Prostate gland (tissue), 2 donors: ENCODE results near the gene POLE. TPM values are rescaled to one million over a fixed set of nuclear protein-coding genes. Genes with fewer than 3 reads are reported as not detected.

Experiments
- DNase-seq: peaks from one replicate; pipeline ENCODE4 v3.0.0-alpha.2; 2019; ENCODE audit warnings: low spot score
- H3K27ac ChIP-seq, 2 donors: fragments of 200-600 bp; sonication (generic); 2 replicates each; pipeline ENCODE4 v1.5.1; 2017 to 2019
- H3K27me3 ChIP-seq: fragments of 200-600 bp; sonication (generic); replicated peaks from 2 replicates; pipeline ENCODE4 v1.5.1; 2019; ENCODE audit not compliant: insufficient read depth
- H3K36me3 ChIP-seq, 2 donors: fragments of 200-600 bp; sonication (generic); 1 replicate in 1 of 2; 2 replicates in 1 of 2; pipeline versions ENCODE4 v1.5.1 to v1.8.1; 2017 to 2019
- H3K4me1 ChIP-seq: fragments of 200-600 bp; sonication (generic); replicated peaks from 2 replicates; pipeline ENCODE4 v1.5.1; 2019
- H3K4me3 ChIP-seq, 2 donors: fragments of 200-600 bp; sonication (generic); 2 replicates each; pipeline ENCODE4 v1.5.1; 2017 to 2019
- H3K9me3 ChIP-seq: fragments of 200-600 bp; sonication (generic); 2 replicates; pipeline ENCODE4 v1.5.1; 2017
- POLR2A ChIP-seq: fragments of 450-650 bp; IDR thresholded peaks from one replicate; pipeline ENCODE4 v1.6.1; 2016; ENCODE audit warnings: antibody characterized with exemption, mild to moderate bottlenecking
- POLR2AphosphoS5 ChIP-seq: sonication (generic); formaldehyde crosslinking; IDR thresholded peaks from one replicate; pipeline ENCODE4 v1.6.1; 2017; ENCODE audit warnings: antibody characterized with exemption
- WGBS: methylation state at CpG from one replicate; pipeline ENCODE4 v1.1.5; 2018; 5-methylcytosine and 5-hydroxymethylcytosine counted together
- intact Hi-C: fragments of 100-400 bp; cut with DNase I; formaldehyde crosslinking; loops from one replicate; pipeline ENCODE4 v1.14.2; 2022
- total RNA-seq, 2 donors: library from RNA; depleted of rRNA; stranded (reverse); fragments of >200 nt; gene quantifications; one replicate each; pipeline ENCODE4 v1.1.0, GENCODE V29; 2016
- TF ChIP-seq, protein P1 (sequence below), 4 experiments: fragments of 200-600 bp in 2 of 4; fragments of 450-650 bp in 2 of 4; sonication (generic) in 2 of 4; IDR thresholded peaks; 1 replicate in 3 of 4; 2 replicates in 1 of 4; pipeline ENCODE4 v1.5.1; 2016 to 2019; ENCODE audit warnings: antibody characterized with exemption in 4 of 4, mild to moderate bottlenecking in 2 of 4, moderate library complexity in 2 of 4

POLE gene
- total RNA-seq, 2 donors from 2014 or later: 41.8 to 65.4 TPM

DNA sequence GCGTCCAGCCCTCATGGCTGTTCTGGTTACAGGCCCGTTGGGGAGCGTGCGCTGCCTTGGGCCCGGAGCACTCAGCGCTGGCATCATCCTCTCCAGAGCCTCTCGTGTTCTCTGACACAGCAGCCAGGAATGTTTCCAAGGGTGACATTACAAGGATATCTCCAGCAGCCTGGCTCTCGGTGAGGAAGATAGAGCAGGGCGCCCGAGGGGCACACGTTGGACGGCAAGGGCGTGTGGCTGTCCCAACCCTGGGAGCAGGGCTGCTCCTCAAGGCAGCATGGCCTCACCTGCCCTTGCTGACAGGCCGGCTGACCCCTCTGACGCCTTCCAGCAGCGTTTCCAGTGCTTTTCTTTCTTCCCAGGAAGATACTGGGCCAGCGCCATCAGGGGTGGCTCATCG lies 91.1 kb downstream of the POLE start:
- DNase-seq: no peak
- no peak overlapping the region for H3K4me3 ChIP-seq
- H3K36me3 ChIP-seq: no peaks in the 10 kb centered on the region
- no peaks in the 10 kb centered on the region for H3K9me3 ChIP-seq
- peaks cover 4% of the 10 kb centered on the region for H3K4me1 ChIP-seq
- H3K27ac ChIP-seq: no peak overlapping the region
- no peaks in the 10 kb centered on the region for H3K27me3 ChIP-seq
- intact Hi-C loops: no loop called here
- TF ChIP-seq POLR2A (no peak), POLR2AphosphoS5 (no peak)
- TF ChIP-seq, protein P1, sequence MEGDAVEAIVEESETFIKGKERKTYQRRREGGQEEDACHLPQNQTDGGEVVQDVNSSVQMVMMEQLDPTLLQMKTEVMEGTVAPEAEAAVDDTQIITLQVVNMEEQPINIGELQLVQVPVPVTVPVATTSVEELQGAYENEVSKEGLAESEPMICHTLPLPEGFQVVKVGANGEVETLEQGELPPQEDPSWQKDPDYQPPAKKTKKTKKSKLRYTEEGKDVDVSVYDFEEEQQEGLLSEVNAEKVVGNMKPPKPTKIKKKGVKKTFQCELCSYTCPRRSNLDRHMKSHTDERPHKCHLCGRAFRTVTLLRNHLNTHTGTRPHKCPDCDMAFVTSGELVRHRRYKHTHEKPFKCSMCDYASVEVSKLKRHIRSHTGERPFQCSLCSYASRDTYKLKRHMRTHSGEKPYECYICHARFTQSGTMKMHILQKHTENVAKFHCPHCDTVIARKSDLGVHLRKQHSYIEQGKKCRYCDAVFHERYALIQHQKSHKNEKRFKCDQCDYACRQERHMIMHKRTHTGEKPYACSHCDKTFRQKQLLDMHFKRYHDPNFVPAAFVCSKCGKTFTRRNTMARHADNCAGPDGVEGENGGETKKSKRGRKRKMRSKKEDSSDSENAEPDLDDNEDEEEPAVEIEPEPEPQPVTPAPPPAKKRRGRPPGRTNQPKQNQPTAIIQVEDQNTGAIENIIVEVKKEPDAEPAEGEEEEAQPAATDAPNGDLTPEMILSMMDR (IDR thresholded peaks at IDR 0.05): no peak
- 70% methylated on average over 18 of the region's 18 CpGs for WGBS

DNA sequence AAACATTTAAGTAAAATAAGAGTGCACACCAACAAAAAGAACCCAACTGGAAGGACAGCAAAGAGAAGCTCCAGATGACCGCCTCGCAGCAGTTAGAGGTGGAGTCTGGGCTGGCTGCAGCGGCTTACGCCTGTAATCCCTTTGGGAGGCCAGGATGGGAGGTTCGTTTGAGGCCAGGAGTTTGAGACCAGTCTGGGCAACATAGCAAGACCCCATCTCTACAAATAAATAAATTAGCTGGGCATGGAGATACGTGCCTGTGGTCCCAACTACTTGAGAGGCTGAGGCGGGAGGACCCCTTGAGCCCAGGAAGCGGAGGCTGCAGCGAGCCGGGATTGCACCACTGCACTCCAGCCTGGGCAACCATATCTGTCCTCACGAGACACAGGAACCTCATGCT lies 92.0 kb downstream of the POLE start:
- Histone ChIP-seq H3K36me3 (no peaks in the 10 kb centered on the region), H3K27me3 (no peaks in the 10 kb centered on the region), H3K27ac (no peak overlapping the region), H3K4me3 (no peak overlapping the region), H3K4me1 (no peaks in the 10 kb centered on the region), H3K9me3 (no peaks in the 10 kb centered on the region)
- no peak for TF ChIP-seq POLR2AphosphoS5
- intact Hi-C loops: no loop called here
- no peak for DNase-seq
- WGBS: 79% methylated on average over 11 of the region's 11 CpGs

DNA sequence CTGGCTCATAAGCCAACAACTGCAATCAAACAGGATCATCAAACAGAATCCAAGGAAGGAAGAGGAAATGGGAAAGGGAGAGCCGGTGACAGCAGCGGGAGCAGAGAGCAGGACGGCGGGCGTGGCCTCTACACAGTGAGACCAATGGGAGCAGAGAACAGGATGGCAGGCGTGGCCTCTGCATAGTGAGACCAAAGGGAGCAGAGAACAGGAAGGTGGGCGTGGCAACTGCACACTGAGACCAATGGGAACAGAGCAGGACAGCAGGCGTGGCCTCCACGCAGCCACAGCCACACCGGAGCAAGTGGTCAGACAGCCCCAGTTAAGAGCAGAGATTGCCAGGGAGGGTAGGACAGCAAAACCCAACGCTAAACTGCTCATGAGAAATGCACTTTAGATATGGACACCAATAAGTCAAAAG lies 93.2 kb downstream of the POLE start:
- Histone ChIP-seq H3K4me1 (no peaks in the 10 kb centered on the region), H3K27me3 (no peaks in the 10 kb centered on the region), H3K27ac (no peak overlapping the region), H3K36me3 (no peaks in the 10 kb centered on the region), H3K9me3 (no peaks in the 10 kb centered on the region), H3K4me3 (no peak overlapping the region)
- TF ChIP-seq POLR2AphosphoS5 (peak; percentile 82), POLR2A (peak; percentile 28)
- TF ChIP-seq, protein P1 (IDR thresholded peaks at IDR 0.05): no peak
- DNase-seq: peak; percentile 95
- WGBS: 27% methylated on average over 11 of the region's 11 CpGs
- intact Hi-C loops: no loop called here

DNA sequence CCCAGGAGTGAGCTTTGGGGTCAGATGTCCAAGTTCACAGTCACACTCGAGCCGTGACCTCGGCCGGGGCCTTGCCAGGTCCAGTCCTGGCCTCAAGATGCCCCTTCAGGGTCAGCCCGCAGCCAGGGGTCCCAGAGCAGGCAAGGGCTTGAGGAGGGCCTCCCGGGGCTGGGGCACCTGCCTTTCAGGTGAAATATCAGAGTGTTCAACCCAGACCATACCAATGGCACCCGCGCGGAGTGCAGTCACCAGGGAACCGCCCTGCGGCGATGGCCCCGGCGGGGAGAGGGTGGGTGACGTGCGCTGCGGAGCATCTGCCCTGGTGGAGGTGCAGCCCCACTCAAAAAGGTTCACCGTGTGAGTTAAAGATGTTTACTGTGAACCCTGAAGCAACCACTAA lies 93.6 kb downstream of the POLE start:
- Histone ChIP-seq H3K36me3 (no peaks in the 10 kb centered on the region), H3K27ac (no peak overlapping the region), H3K9me3 (no peaks in the 10 kb centered on the region), H3K4me3 (no peak overlapping the region), H3K27me3 (no peaks in the 10 kb centered on the region), H3K4me1 (no peaks in the 10 kb centered on the region)
- DNase-seq: no peak
- intact Hi-C loops: no loop called here
- 66% methylated on average over 18 of the region's 18 CpGs for WGBS
- TF ChIP-seq, protein P1 (IDR thresholded peaks at IDR 0.05): no peak
- no peak for TF ChIP-seq POLR2AphosphoS5

DNA sequence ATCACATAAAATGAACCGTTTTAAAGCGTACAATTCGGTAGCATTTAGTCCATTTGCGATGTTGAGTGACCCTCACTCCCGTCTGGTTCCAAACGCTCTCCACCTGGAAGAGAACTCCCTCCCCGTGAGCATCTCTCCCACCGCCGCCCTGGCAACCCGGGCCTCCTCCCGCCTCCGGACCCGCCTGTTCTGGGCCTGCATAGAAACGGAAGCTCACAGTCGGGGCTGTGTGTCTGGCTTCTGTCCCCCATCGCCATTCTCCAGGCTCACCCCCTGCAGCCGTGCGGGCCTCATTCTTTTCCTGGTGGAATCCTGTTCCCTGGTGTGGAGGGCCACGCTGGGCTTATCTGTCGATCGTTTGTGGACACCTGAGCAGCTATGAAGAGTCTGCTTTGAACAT lies 94.1 kb downstream of the POLE start:
- DNase-seq: no peak
- Histone ChIP-seq H3K36me3 (no peaks in the 10 kb centered on the region), H3K4me1 (no peaks in the 10 kb centered on the region), H3K27ac (no peak overlapping the region), H3K4me3 (no peak overlapping the region), H3K27me3 (no peaks in the 10 kb centered on the region), H3K9me3 (no peaks in the 10 kb centered on the region)
- TF ChIP-seq POLR2AphosphoS5: no peak
- no peak for TF ChIP-seq POLR2A
- TF ChIP-seq, protein P1 (IDR thresholded peaks at IDR 0.05): no peak
- intact Hi-C loops: no loop called here
- 82% methylated on average over 21 of the region's 21 CpGs for WGBS
